Memory B cell (primary cell): ENCODE measurements around the gene RET.
A peak's percentile ranks its signal among the peaks of the same experiment; 100 is the strongest.
"Not testable (repeated sequence)": the region's sequence is repeated elsewhere in the genome, so short reads cannot be mapped to it uniquely, and the experiment has no call there.

Experiments
- ATAC-seq: fragments of 150-1000 bp; cut with Tn5 transposase; 2 replicates; pipeline ENCODE4 v1.10.0; 2021; ENCODE audit warnings: low read depth, mild to moderate bottlenecking, moderate library complexity
- DNase-seq, 2 donors: peaks; one replicate each; pipeline ENCODE4 v3.0.0; 2022; ENCODE audit warnings: low spot score in 2 of 2
- H3K27ac Mint-ChIP-seq: one replicate; pipeline ENCODE4 v1.8.0; 2022; ENCODE audit warnings: mild to moderate bottlenecking, moderate library complexity, mixed read lengths
- H3K27me3 Mint-ChIP-seq: one replicate; pipeline ENCODE4 v1.8.0; 2022; ENCODE audit warnings: mixed read lengths
- H3K36me3 Mint-ChIP-seq: one replicate; pipeline ENCODE4 v1.8.0; 2022; ENCODE audit warnings: mild to moderate bottlenecking, mixed read lengths
- H3K4me1 Mint-ChIP-seq: one replicate; pipeline ENCODE4 v1.8.0; 2022; ENCODE audit warnings: mixed read lengths
- H3K4me3 Mint-ChIP-seq: one replicate; pipeline ENCODE4 v1.8.0; 2022; ENCODE audit warnings: mild to moderate bottlenecking, moderate library complexity, mixed read lengths
- H3K9me3 Mint-ChIP-seq: one replicate; pipeline ENCODE4 v1.8.0; 2022; ENCODE audit warnings: mixed read lengths

The RET gene

DNA sequence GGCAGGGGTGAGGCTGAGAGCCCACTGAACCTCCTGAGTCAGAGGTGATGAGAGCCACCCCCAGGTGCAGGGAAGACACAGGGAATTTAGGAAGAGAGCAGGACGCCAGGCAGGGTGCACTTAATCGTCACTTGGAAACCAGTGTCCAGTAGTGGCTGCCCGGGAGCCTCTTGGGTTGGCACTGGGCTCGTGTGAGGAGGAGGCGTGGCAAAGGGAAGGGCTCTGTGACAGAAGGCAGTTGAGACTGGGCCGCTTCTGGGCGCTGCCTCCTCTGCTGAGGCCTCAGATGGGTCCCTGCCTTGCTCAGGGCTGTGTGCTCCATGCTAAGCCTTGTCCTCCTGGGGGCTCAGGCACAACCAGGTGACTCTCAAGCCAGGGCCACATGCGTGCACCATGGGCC is 13.3 kb downstream of the RET start:
- no peaks in the 10 kb centered on the region for H3K36me3 Mint-ChIP-seq
- no peak overlapping the region for H3K27ac Mint-ChIP-seq

DNA sequence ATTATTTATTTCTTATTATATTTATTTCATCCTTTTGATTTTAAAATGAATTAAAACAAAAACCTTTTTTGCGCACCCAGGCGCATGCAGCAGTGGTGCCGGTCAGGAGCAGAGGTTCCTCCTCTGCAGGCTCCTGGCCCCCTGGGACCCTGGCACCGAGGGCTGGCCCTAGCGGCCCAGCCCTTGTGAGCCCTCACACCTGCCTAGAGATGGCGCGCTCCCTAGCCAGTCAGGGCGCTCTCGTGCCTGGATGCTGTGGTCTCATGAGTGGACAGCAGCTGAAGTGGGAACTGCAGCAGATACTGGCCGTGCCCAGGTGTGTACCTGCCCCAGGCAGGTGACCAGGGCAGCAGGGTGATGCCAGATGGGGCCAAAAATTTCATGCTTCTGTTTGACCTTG is 13.8 kb downstream of the RET start:
- Mint-ChIP-seq H3K36me3 (no peaks in the 10 kb centered on the region), H3K4me3 (no peak overlapping the region), H3K27me3 (peaks cover 21% of the 10 kb centered on the region), H3K4me1 (peaks cover 4% of the 10 kb centered on the region), H3K9me3 (peaks cover 3% of the 10 kb centered on the region), H3K27ac (no peak overlapping the region)
- DNase-seq (no peak), ATAC-seq (no peak)

More for the DNA sequence above, 13.3 kb downstream of the RET start:
- DNase-seq (no peak), ATAC-seq (no peak)
- Mint-ChIP-seq H3K27me3 (peaks cover 21% of the 10 kb centered on the region), H3K4me3 (no peak overlapping the region), H3K9me3 (peaks cover 3% of the 10 kb centered on the region), H3K4me1 (peaks cover 4% of the 10 kb centered on the region)

DNA sequence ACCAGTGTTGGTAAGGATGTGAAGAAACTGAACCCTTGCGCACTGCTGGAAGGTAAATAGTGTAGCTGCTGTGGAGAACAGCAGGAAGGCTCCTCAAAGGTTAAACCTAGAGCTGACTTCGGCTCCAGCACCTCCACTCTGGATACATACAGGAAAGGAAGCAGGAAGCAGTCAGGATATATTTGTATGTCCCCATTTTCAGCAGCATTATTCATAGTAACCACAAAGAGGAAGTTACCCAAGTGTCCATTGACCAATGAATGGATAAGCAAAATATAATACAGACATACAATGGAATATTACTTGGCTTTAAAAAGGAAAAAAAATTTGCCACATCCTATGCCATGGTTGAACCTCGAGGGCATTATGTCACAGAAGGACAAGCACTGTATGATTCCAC is 15.0 kb downstream of the RET start:
- no peak for DNase-seq
- Mint-ChIP-seq H3K4me1 (peaks cover 4% of the 10 kb centered on the region), H3K9me3 (peaks cover 3% of the 10 kb centered on the region), H3K4me3 (no peak overlapping the region), H3K27me3 (peaks cover 19% of the 10 kb centered on the region), H3K27ac (no peak overlapping the region), H3K36me3 (no peaks in the 10 kb centered on the region)
- no peak for ATAC-seq

DNA sequence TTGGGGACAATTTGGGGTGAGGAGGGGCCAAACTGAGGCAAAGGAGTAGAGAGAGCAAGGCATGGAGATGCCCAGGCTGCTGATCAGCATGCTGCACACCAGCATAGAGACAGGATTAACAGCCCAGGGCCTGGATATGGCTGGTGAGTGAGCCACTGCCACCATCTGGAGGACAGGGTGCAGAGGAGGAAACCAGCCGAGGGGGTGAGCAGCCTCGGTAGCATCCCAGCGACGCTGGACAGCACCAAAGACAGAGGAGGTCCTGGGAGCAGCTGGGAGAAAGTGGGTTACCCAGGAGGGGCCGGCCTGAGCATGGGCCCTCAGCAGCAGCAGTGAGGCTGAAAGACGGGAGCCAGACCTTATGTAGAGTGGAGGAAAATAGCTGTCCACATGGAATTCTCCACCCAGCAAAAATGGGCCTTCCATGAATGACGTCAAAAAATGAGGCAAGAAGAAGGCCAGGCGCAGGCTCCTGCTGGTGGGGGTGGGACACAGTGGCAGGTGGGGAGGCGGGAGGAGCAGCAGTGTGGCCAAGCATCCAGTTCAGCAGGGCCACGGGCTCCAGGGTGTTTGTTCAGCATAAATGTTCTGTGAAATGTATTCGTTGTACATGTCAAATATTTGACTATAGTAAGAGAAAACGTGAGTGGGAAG is 16.7 kb downstream of the RET start:
- H3K27ac Mint-ChIP-seq, result no peak overlapping the region
- no peak overlapping the region for H3K4me3 Mint-ChIP-seq
- peaks cover 14% of the 10 kb centered on the region for H3K27me3 Mint-ChIP-seq
- no peaks in the 10 kb centered on the region for H3K9me3 Mint-ChIP-seq
- ATAC-seq (no peak), DNase-seq (no peak)
- no peaks in the 10 kb centered on the region for H3K36me3 Mint-ChIP-seq
- peaks cover 4% of the 10 kb centered on the region for H3K4me1 Mint-ChIP-seq

DNA sequence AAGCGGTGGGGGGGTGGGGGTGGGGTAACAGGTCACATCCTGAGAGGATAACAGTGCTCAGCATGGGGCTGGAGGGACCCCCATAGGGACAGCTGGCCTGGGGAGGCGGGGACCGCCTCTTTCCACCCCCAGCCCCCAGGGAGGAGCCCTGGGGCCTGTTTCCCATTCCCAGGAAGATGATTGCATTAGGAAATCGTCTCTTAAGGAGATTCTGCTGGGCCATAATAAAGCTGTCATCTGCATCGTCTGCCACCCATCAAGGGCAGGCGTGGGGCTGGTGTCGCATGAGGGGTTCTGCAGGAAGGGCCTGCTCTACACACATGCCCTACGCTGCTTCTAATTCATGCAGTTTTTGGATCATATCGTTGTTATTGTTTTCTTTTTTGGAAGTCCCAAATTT is 17.2 kb downstream of the RET start:
- DNase-seq (no peak), ATAC-seq (no peak)
- H3K4me3 Mint-ChIP-seq, result no peak overlapping the region
- peaks cover 14% of the 10 kb centered on the region for H3K27me3 Mint-ChIP-seq
- no peak overlapping the region for H3K27ac Mint-ChIP-seq
- H3K4me1 Mint-ChIP-seq, result peaks cover 4% of the 10 kb centered on the region
- no peaks in the 10 kb centered on the region for H3K36me3 Mint-ChIP-seq
- no peaks in the 10 kb centered on the region for H3K9me3 Mint-ChIP-seq

DNA sequence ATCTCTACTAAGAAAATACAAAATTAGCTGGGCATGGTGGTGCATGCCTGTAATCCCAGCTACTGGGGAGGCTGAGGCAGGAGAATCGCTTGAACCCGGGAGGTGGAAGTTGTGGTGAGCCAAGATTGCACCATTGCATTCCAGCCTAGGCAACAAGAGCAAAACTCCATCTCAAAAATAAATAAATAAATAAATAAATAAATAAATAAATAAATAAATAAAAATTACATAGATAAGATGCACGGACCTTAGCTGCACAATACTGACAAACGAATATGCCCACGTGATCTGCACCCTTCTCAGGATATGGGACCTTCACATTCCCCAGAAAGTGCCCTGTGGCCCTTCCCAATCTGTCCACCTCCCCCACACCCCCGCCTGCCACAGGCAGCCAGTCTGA is 22.5 kb downstream of the RET start:
- not testable (repeated sequence) for H3K4me3 Mint-ChIP-seq, H3K27ac Mint-ChIP-seq, DNase-seq, H3K4me1 Mint-ChIP-seq, H3K36me3 Mint-ChIP-seq, H3K9me3 Mint-ChIP-seq, ATAC-seq
- H3K27me3 Mint-ChIP-seq, result peaks cover 24% of the 10 kb centered on the region

DNA sequence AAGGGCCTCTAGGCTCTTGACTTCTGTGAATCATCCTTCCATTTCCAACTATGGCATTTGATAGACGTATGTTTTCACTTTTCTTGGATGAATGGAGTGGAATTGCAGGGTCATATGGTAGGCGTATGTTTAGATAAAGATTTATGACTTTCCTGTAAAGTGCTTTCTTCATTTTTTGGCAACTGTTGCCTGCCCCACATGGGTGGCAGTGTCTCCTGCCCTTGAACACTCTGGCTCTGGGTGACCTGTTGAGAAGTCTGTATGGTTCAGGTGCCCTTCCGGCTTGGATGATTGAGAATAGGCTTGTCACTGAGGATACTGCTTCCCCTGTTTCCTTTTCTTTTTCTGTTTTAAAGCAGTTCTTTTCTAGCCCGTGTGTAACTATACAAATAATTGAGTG is 23.1 kb downstream of the RET start:
- ATAC-seq, result no peak
- H3K27ac Mint-ChIP-seq, result no peak overlapping the region

DNA sequence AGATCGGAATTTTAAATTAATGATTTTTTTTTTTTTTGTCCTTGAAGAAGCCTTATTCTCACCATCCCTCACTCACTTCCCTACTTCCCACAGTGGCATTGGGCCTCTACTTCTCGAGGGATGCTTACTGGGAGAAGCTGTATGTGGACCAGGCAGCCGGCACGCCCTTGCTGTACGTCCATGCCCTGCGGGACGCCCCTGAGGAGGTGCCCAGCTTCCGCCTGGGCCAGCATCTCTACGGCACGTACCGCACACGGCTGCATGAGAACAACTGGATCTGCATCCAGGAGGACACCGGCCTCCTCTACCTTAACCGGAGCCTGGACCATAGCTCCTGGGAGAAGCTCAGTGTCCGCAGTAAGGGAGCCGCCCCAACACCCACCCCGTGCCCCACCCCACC is 23.5 kb downstream of the RET start:
- H3K27ac Mint-ChIP-seq, result no peak overlapping the region
- no peaks in the 10 kb centered on the region for H3K36me3 Mint-ChIP-seq
- no peak for DNase-seq
- no peak for ATAC-seq
- no peak overlapping the region for H3K4me3 Mint-ChIP-seq
- H3K9me3 Mint-ChIP-seq, result no peaks in the 10 kb centered on the region
- peaks cover 21% of the 10 kb centered on the region for H3K27me3 Mint-ChIP-seq
- no peaks in the 10 kb centered on the region for H3K4me1 Mint-ChIP-seq

More for the DNA sequence above, 23.1 kb downstream of the RET start:
- H3K4me3 Mint-ChIP-seq, result no peak overlapping the region
- DNase-seq, result no peak
- no peaks in the 10 kb centered on the region for H3K4me1 Mint-ChIP-seq
- H3K9me3 Mint-ChIP-seq, result no peaks in the 10 kb centered on the region
- no peaks in the 10 kb centered on the region for H3K36me3 Mint-ChIP-seq
- peaks cover 21% of the 10 kb centered on the region for H3K27me3 Mint-ChIP-seq

DNA sequence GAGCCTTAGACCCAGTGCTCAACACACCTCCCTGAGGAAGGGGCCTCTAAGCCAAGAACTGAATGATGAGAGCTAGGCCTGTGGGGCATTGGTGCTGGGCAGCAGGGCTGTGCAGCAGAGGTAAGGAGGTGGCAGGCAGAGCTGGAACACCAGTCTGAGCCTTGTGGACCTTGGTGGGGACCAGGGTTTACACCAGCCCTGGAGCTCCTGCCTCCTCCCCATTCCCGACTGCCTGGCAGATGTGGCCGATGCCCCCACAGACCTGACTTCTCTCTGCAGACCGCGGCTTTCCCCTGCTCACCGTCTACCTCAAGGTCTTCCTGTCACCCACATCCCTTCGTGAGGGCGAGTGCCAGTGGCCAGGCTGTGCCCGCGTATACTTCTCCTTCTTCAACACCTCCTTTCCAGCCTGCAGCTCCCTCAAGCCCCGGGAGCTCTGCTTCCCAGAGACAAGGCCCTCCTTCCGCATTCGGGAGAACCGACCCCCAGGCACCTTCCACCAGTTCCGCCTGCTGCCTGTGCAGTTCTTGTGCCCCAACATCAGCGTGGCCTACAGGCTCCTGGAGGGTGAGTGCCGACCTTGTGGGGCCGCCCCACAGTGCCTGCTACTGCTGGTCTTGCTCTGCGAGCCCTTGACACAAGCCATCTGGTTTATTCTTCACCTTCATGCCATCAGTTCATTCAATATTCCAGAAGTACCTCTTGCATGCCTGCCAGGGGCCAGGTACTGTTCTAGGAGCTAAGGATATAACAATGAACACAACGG is 25.4 kb downstream of the RET start:
- Mint-ChIP-seq H3K36me3 (no peaks in the 10 kb centered on the region), H3K4me1 (peaks cover 13% of the 10 kb centered on the region), H3K27ac (no peak overlapping the region), H3K27me3 (peaks cover 21% of the 10 kb centered on the region), H3K9me3 (no peaks in the 10 kb centered on the region), H3K4me3 (peak overlapping the region; percentile 22)
- DNase-seq (no peak), ATAC-seq (no peak)

DNA sequence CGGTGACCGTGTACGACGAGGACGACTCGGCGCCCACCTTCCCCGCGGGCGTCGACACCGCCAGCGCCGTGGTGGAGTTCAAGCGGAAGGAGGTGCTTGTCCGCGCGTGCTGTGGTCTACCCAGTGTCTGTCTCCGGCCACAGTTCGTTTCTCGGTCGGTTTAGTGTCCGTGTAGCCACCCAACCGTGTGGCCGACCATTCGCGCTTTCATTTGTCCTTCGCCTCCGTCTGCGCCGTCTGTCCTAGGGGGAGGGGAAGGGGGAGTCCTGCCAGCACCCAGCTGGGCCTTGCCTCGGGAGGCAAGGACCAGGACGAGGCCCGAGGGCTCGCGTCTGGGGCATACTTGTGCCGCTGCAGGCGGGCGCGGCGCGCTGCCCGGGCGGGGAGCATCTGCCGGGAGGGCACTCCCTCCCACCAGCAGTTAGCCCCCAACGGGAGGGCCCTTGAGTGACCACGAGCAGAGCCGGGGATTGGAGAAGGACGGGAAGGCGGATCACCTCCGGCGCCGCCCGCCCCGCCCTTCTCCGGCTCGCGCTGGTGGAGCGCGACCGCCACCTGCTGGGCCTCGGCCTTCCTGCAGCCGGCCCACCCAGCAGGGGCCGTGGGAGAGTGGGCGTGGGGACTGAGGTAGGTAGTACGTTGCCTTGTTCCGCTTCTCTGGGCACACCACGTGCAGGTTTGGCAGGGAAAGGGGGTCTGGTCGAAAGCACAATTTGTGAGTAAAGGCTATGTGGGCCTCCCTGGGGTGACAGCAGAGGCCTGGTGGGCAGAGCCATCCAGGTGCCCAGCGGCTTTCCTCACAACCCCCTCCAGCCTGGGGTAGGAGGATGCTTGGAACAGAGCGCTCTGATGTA is 28.5 kb downstream of the RET start:
- Mint-ChIP-seq H3K27me3 (peaks cover 11% of the 10 kb centered on the region), H3K4me1 (peaks cover 13% of the 10 kb centered on the region), H3K4me3 (peak overlapping the region; percentile 83), H3K9me3 (no peaks in the 10 kb centered on the region), H3K27ac (peak overlapping the region; percentile 20), H3K36me3 (no peaks in the 10 kb centered on the region)
- ATAC-seq, result peak; percentile 92
- peak; percentile 77 to 87 for DNase-seq

DNA sequence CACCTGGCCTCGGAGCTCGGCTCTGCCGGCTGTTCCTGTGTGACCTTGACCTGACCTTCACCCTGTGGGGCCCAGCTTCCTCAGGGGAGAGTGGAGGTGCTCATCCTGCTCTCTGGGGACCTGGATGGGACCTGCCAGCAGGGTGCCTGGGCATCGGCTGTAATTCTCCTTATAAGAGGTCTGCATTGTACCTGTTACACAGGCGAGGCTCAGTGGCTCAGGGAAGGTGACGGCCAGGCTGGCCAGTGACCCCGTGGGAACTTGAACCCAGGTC is 29.0 kb downstream of the RET start:
- H3K36me3 Mint-ChIP-seq, result no peaks in the 10 kb centered on the region
- peak overlapping the region; percentile 41 for H3K4me3 Mint-ChIP-seq
- peaks cover 10% of the 10 kb centered on the region for H3K27me3 Mint-ChIP-seq
- peak overlapping the region; percentile 20 for H3K27ac Mint-ChIP-seq
- peaks cover 13% of the 10 kb centered on the region for H3K4me1 Mint-ChIP-seq
- DNase-seq, result no peak
- ATAC-seq, result no peak
- no peaks in the 10 kb centered on the region for H3K9me3 Mint-ChIP-seq

DNA sequence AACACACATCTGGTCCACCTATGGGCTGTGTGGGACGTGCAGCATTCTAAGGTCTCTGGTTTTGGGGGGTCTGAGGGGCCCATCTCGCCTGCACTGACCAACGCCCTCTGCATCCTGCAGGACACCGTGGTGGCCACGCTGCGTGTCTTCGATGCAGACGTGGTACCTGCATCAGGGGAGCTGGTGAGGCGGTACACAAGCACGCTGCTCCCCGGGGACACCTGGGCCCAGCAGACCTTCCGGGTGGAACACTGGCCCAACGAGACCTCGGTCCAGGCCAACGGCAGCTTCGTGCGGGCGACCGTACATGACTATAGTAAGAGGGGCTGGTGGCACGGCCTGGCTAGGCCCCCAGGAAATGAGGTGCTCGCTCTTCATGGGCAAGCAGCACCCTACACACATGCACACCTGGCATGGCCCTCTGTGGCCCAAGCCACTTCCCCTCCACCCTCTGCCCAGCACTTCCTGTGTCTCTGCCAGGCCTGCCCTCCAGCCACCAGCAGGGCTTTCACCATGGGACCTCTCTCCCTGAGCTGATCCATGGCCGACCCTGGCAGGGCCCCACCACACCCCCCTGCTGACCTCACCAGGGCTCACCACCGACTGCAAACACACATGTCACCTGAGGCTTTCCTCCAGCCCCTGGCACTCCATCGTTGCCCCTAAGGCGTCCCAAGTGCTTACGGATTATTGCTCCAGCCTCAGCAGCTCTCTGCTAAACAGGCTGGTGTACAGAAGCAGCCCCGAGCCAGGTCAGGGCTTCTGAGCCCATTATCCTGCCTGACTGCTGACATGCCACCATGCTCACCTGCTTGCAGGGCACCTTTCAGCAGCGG is 29.6 kb downstream of the RET start:
- DNase-seq, result no peak
- no peak for ATAC-seq
- H3K9me3 Mint-ChIP-seq, result no peaks in the 10 kb centered on the region
- H3K4me1 Mint-ChIP-seq, result peaks cover 13% of the 10 kb centered on the region
- no peaks in the 10 kb centered on the region for H3K36me3 Mint-ChIP-seq
- H3K4me3 Mint-ChIP-seq, result peak overlapping the region; percentile 41
- H3K27ac Mint-ChIP-seq, result peak overlapping the region; percentile 52
- peaks cover 10% of the 10 kb centered on the region for H3K27me3 Mint-ChIP-seq

DNA sequence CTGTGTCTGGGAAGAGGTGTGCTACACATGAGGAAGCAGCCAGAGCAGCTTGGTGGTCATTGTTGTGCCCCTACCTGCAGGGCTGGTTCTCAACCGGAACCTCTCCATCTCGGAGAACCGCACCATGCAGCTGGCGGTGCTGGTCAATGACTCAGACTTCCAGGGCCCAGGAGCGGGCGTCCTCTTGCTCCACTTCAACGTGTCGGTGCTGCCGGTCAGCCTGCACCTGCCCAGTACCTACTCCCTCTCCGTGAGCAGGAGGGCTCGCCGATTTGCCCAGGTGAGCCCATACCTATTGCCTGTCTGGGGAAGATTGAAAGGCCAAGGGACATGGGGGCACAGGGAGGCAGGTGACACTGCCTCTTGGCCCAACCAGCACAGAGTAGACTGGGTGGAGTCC is 32.1 kb downstream of the RET start:
- ATAC-seq (no peak), DNase-seq (no peak)
- Mint-ChIP-seq H3K36me3 (no peaks in the 10 kb centered on the region), H3K9me3 (no peaks in the 10 kb centered on the region), H3K27ac (no peak overlapping the region), H3K4me1 (peaks cover 13% of the 10 kb centered on the region), H3K4me3 (no peak overlapping the region), H3K27me3 (no peaks in the 10 kb centered on the region)
